NCI-H226 (cell line): Measurements from ENCODE around the gene KRT13.
A peak's percentile ranks its signal among the peaks of the same experiment; 100 is the strongest.

Source experiments
- DNase-seq: peaks from one replicate; pipeline ENCODE4 v3.0.0-alpha.2; 2015

Gene KRT13

DNA sequence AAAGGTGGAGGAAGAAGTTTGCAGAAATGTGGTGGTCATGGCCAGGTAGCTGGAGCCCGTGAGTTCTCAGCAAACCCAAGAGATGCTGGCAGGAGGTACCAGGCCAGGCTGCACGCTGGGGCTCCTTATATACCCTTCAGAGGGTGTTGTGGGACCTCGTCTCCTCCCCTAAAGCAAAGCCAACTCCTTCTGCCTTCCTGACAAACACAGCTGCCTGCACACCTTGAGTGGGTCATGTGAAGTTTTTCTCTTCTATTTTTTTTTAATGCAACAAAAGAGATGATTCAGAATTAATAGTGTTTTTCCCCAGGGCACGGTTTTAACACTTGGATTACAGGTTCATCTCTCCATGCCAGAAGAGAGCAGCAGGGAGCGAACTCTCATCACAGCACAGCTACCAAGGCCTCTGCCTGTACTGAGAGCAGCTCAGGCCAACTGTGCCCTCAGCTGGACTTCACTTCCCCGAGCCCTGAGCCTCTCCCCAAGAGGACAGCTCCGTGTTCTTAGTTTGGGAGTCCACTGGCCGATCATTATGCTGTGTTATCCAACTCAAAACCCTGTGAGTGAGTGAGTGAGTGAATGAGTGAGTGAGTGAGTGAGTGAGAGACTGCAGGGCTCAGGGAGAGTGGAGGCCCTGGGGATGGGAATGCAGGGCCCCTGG, 13.5 kb upstream of the KRT13 start, which contains the start of gene KRT15:
KRT15 (minus strand) TSS at position 102 of the 661 bp plus-strand sequence; CDS start at position 39, 63 bp downstream.
- DNase-seq, result peak; percentile 79

DNA sequence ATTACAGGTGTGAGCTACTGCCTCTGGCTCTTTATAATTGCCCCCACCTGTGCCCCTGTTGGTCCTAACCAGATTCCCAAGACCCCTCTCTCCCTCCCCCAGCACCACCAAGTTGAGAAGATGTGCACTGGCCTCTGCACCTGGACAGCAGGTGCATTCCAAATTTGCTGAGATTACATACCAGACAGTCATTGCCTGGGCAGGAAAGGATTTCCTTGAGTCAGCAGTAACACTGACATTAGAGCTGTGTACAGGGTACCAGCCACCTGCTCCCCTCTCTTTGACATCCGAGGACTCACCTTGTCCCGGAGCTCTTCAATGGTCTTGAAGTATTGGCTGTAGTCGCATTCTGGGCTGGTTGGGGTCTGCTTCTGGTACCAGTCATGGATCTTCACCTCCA, 12.6 kb upstream of the KRT13 start:
- no peak for DNase-seq

GRCh38 chr17:41516830-41517283, 11.4 kb upstream of the KRT13 start:
- no peak for DNase-seq

DNA sequence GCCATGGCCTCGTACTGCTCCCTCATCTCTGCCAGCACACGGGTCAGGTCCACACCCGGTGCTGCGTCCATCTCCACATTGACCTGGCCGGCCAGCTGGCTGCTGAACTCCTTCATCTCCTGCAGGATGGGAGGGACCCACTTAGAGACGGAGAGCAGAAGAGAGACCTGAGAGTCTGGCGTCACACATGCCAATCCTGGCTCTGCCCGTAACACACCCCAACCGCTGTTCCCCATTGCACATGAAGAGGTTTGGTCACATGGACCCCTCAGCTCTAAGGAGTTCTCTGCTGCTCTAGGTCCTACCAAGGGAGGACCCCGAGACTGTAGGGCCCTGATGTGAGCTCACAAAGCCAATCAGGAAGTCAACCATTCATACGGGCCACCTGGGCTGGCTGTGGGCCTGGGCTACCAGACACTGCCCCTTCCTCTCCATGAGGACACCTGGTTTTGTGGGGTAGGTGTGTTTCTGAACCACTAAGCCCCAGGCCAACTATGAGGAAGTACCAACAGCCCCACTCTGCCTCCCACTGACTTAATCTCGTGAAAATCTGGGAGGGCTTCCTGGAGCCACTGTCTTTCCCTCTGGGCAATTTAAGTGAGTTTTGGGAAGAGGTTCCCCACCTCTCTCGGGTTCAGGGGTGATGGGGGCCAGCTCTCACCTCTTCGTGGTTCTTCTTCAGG, 10.9 kb upstream of the KRT13 start:
- DNase-seq, result no peak

DNA sequence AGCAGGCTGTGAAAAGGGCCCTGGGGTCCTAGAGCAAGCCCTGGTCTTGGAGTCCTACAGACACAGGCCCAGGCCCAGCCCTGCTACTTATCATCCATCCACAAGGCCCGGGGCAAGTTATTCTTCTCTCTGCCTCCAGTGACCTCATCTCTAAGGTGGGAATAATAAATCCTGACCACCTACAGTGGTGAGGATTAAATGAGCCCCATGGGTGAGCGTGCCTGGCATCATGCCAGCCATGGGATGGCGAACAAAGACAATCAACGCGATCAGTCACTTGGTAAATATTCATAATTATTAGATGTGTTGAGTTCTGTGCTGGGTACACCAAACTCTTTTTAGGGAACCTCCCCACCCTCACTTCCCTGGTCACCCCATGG, 7.7 kb upstream of the KRT13 start:
- DNase-seq, result no peak

GRCh38 chr17:41512546-41513167, 7.2 kb upstream of the KRT13 start:
- no peak for DNase-seq

DNA sequence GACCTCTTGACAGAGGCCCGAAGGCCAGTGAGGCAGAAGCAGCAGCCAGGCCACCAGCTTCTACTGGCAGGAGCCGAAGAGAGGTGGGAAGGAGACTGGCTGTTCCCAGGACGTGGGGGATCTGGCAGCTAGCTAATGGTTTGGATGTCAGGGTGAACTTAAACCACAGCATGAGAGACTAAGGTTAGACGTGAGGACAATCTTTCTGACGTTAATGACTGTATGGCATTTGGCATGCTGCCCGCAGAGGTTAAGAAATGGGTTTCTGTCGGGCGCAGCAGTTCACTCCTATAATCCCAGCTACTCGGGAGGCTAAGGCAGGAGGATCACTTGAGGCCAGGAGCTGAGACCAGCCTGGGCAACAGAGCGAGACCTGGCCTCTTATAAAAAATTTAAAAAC, 6.3 kb upstream of the KRT13 start:
- no peak for DNase-seq

GRCh38 chr17:41511116-41511515, 5.7 kb upstream of the KRT13 start:
- no peak for DNase-seq

DNA sequence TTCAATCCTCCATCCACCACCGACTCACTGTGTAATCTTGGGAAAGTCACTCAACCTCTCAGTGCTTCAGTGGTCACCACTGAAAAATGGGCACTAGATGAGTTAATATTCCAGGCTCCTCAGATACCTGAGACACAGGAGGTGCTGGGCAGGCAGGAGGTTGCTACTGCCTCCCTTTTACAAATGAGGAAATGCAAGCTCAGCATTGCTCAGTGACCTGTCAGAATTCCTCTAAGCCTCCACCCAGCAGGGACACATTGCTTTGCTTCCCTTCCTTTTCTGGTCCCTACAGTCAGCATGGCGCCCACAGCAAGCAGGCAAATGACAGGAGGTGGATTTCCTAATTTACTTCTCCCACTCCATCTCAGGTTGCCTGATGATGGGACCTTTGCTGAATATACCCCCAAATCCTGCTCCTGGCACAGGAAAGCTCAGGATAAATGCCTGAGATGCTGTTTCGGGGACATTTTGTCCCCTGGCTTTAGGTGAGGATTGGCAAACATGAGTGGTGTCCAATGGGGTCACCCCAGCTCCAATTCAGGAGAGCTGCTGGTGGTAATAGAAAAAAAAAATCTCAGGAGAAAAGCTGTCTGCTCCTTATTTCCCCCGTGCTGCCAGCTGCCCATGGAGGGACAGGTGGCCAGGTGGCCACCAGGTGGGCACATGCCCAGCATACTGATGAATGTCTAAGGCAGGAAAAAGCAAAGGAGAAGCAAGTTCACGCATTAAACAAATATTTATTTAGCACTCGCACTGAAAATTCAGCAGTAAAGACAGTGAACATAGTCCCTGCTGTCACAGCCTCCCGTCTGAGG, 5.0 kb upstream of the KRT13 start:
- no peak for DNase-seq

GRCh38 chr17:41507315-41507880, 2.0 kb upstream of the KRT13 start:
- no peak for DNase-seq

GRCh38 chr17:41505809-41506767, 676 bp upstream of the KRT13 start:
- no peak for DNase-seq

DNA sequence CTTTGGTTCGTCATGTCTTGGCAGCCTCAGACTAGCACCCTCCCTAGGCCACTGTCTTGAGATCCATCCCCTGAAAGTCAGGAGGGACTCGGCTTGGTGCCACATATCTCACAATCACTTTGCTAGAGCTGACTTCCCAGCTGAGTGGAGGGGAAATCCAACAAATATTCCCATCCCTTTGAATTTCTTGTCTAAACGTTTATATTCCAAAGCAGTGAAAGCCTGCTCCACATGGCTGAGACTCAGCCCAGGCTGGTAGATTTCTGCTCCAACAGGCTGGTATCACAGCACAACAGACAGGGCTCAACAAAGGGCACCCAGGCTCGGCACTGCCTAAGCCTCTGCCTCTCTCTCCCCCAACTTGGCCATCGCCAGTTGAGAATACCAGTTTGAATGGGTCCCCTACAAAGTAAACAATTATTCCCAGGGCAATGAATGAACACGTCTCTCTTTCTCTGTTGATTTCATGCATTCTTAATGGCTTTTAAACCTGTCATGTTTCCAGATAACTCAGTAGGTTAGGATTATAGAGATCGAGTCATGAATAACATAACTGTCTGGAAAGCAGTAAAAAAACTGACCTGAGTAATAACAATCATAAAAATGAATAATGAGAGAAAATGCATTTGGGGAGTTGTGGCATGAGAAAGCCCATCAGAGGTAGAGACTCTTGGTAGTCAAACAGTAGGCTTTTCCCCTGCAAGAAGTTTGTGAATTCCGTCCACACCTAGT, 1.0 kb downstream of the KRT13 start:
- DNase-seq, result no peak

- DNase-seq, result no peak
Observed at GRCh38 chr17:41503202-41503601, 2.2 kb downstream of the KRT13 start.

DNA sequence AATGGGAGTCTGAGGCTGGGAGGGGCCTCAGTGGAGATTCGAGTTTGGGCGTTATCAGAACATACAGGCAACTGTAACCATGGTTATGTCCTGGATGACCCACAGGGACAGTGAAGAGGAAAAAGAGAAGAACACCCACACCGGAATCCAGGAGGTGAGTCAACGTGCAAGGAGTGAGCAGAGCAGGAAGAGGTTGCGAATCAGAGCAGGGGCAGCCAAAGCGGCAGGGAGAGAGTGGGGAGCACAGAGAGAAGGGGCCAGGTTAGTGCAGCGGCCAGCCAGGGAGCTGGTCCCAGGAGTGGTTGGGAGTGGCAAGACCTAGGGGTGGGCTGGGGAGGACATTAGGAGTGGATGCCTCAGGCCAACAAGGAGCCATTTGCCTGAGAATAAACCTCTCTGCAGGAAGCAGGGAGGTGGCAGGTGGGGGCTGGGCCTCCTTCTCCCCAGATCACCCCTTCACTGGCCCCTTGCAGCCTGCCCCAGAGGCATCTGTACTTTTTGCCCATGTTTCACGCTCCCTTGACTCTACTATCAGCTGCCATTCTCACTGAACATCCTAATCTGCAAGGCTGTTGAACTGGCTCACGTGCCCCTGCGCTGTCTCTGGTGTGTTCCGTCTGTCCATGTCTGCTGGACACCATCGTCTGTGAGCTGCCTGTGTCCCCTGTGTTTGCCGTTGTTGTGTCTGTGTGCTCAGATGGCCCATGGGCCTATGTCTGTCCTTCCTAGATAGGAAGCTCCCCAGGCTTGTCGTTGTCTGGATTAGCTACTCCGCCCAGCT, 5.1 kb downstream of the KRT13 start:
- peak; percentile 81 for DNase-seq

DNA sequence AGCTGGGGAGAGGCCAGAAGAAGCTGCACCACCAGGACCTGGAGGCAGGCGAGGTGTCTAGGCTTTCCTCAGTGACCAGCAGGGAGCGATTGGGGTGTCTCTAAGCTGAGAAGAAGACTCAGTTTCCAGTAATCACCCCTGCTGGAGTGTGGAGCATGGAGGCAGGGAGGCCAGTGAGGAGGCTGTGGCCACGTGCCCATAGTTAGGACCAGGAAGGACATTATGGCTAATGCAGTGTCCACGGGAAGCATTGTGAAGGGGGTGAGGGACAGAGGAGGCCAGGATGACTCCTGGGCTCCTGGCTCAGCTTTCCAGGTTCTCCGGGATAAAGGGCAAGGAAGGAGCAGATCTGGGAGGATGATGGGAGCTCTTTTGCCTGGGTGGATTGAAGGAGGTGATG, 5.7 kb downstream of the KRT13 start:
- no peak for DNase-seq

DNA sequence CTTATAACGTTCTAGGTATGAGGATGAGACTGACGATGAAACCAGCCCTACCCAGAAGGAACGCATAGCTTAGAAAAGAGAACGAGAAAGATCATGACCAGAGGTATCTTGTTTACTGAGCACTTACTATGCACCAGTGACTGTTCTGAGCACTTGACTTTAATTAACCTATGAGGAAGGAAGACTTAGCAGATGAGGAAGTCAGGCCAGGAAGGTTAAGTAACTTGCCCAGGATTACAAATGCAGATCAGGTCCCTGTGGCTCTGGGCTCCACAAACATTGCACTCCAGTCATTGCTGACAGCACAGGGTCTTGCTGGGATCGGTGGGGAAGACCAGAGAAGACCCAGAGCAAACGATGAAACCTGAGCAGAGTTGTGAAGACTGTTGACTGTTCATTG, 7.1 kb downstream of the KRT13 start:
- DNase-seq, result no peak

DNA sequence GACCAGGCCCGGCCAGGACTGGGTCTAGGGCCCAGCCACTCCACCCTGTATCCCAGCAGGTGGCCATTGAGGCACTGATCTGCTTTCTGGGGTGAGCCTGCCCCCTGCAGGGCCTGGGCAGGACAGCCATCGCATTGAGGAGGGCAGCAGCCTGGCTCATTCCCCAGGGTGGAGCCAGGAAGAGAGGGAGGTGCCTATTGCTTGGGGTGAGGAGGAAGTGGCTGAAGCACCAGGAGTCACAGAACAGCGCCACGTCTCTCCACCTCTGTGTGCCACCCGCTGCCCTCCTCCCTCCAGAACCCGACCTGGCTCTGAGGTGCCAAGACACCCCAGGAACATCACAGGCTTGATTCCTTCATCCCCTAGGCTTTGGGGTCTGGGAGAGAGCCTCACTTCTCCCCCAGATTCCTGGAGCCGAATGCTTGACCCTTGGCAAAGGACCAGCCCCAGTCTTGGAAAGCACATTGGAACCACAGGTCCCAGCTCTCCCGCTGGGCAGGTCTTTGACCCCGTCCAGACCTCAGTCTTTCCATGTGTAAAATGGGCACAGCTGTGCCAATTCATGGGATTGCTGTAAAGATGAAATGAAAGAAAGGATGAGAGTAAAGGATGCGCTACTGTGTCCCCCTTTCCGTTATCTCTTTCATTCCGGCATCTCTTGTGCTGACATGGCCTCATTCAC, 8.5 kb downstream of the KRT13 start:
- peak; percentile 86 for DNase-seq

- DNase-seq, result no peak
Observed at GRCh38 chr17:41494524-41494923, 10.9 kb downstream of the KRT13 start.

- DNase-seq, result no peak
Observed at GRCh38 chr17:41492771-41493170, 12.6 kb downstream of the KRT13 start.

DNA sequence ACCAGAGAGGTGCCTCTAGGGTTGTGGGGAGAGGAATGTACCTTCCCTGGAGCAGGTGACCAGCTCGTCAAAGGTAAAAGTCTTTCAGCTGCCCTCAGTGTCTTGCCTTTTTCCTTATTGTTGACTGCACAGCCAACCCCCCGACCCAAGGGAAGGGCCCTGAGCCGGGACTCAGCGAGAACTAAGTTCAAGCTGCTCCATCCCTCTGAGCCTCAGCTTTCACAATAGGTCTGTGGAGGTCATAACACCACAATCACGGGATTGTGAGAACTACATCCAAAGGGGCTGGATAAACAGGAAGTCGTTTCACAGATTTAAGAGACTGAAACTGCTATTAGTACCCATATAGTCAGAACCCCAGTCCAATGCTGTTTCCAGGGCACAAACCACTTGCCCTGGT, 13.1 kb downstream of the KRT13 start:
- no peak for DNase-seq
